BLaER1 (cell line): ENCODE results near the gene USP6NL.
A peak's percentile ranks its signal among the peaks of the same experiment; 100 is the strongest.
"Not testable (repeated sequence)": the region's sequence is repeated elsewhere in the genome, so short reads cannot be mapped to it uniquely, and the experiment has no call there.

Source experiments
- H3K27ac ChIP-seq: shearing (Covaris generic); formaldehyde crosslinking; 2 replicates; pipeline ENCODE4 v1.8.1; 2022
- H3K27me3 ChIP-seq: shearing (Covaris generic); formaldehyde crosslinking; 2 replicates; pipeline ENCODE4 v1.8.1; 2022
- H3K36me3 ChIP-seq: shearing (Covaris generic); formaldehyde crosslinking; 2 replicates; pipeline ENCODE4 v1.8.1; 2022
- H3K4me1 ChIP-seq: shearing (Covaris generic); formaldehyde crosslinking; 2 replicates; pipeline ENCODE4 v1.8.1; 2022
- H3K4me2 ChIP-seq: shearing (Covaris generic); formaldehyde crosslinking; 2 replicates; pipeline ENCODE4 v1.8.1; 2022
- H3K4me3 ChIP-seq: shearing (Covaris generic); formaldehyde crosslinking; 2 replicates; pipeline ENCODE4 v1.8.1; 2022
- H3K9ac ChIP-seq: shearing (Covaris generic); formaldehyde crosslinking; 2 replicates; pipeline ENCODE4 v1.8.1; 2022
- H3K9me3 ChIP-seq: shearing (Covaris generic); formaldehyde crosslinking; 2 replicates; pipeline ENCODE4 v1.8.1; 2022
- H4K20me1 ChIP-seq: shearing (Covaris generic); formaldehyde crosslinking; 2 replicates; pipeline ENCODE4 v1.8.1; 2022
- Cebpa-rat ChIP-seq: shearing (Covaris generic); IDR thresholded peaks from 2 replicates; pipeline ENCODE4 v1.8.1; 2022

Gene USP6NL

DNA sequence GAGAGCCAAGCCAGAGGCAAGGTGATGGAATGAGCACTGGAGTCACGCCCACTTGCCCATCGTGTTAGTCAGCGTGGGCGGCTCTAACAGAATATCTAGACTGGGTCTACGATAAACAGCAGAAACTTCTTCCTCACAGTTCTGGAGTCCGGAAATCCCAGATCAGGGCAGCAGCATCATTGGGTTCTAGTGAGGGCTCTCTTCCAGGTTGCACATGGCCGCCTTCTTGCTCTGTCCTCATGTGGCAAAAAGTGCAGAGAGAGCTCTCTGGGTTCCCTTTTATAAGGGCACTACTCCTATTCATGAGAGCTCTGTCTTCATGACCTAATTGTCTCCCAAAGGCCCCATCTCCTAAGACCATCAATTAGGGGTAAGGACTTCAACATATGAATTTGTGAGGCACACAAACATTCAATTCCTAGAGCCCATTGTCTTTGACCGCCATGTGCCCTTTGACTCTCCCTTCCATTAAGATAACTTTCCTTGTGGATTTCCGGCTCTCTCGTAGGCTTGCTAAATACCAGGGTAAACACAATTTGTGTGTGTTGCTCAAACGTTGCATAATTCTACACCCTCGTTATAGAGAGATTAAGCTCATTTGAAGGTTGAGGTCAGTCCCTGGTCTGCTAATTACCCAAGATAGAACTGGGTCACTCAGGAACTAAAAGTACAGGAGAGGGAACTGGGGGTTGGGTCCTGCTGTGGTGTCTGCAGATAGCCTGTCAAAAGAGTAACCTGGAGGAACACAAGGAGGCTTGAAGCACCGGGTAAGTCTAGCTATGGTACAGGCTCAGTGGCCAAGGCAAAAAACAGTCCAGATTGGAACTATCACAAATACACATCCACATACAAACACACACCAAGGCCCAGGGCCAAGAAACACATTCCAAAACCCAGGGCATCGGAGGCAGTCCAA is 28.7 kb upstream of the USP6NL start:
- no peak for TF ChIP-seq Cebpa-rat
- Histone ChIP-seq H3K9ac (no peak overlapping the region), H3K4me3 (no peak overlapping the region), H4K20me1 (no peaks in the 10 kb centered on the region), H3K27ac (no peak overlapping the region), H3K36me3 (no peaks in the 10 kb centered on the region), H3K9me3 (no peaks in the 10 kb centered on the region), H3K27me3 (no peaks in the 10 kb centered on the region), H3K4me1 (peaks cover 19% of the 10 kb centered on the region), H3K4me2 (no peak overlapping the region)

DNA sequence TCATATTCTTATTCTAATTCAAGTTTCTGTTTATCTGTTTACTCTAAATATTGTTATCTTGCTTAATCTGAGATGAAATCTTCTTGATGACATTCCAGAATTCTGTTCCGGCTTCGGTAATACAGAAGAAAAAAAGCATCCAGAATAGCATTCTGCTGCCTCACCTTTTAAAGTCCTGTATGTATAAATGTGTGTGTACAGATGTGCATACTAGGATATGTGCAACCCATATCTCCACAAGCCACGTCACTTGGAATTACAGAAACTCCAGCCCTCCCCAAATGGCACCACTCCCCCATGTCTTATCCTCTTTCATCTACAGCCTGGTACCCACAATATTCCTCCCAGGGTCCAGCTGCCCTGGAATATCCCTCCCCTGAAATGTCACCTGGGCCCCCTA is 27.9 kb upstream of the USP6NL start:
- H3K27me3 ChIP-seq = no peaks in the 10 kb centered on the region
- no peak overlapping the region for H3K27ac ChIP-seq
- no peak overlapping the region for H3K4me2 ChIP-seq
- H3K9ac ChIP-seq = no peak overlapping the region
- no peak for TF ChIP-seq Cebpa-rat
- H4K20me1 ChIP-seq = no peaks in the 10 kb centered on the region
- H3K9me3 ChIP-seq = 0 out of 2 replicates have a peak, but pooled peaks cover 4% of the 10 kb centered on the region
- H3K4me3 ChIP-seq = no peak overlapping the region
- H3K4me1 ChIP-seq = peaks cover 19% of the 10 kb centered on the region
- H3K36me3 ChIP-seq = no peaks in the 10 kb centered on the region

DNA sequence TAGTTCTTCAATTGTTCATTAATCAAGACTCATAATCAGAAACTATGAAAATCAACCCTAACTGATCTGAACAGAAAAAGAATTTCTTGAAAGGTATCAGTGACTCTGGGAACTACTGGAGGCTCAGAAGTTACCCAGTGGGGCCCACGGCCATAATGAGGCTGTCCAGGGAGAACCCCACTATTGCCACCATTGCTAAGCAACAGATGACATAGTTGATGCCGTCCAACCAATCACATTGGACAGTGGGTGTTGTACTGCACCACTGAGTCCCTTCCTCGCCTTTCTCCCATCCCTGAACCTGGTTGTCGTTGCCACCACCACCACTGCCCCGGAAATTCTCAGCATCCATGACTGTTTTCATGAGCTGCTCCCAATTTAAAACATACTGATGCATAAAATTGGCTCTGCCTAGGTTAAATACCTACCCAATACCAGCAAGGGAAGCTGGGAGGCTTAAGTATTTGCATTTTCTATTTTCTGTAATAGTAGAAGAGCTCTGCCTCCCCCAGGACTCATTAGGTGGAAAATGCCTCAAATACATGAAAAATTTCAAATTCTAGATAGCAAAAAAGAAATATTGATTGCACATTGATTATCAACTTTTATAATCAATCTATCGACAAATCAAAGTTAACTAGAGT is 26.7 kb upstream of the USP6NL start:
- Histone ChIP-seq H3K27me3 (no peaks in the 10 kb centered on the region), H3K9ac (no peak overlapping the region), H3K36me3 (no peaks in the 10 kb centered on the region), H3K4me1 (peaks cover 19% of the 10 kb centered on the region), H3K4me2 (no peak overlapping the region), H4K20me1 (no peaks in the 10 kb centered on the region), H3K27ac (no peak overlapping the region), H3K9me3 (0 out of 2 replicates have a peak, but pooled peaks cover 4% of the 10 kb centered on the region), H3K4me3 (no peak overlapping the region)
- no peak for TF ChIP-seq Cebpa-rat

DNA sequence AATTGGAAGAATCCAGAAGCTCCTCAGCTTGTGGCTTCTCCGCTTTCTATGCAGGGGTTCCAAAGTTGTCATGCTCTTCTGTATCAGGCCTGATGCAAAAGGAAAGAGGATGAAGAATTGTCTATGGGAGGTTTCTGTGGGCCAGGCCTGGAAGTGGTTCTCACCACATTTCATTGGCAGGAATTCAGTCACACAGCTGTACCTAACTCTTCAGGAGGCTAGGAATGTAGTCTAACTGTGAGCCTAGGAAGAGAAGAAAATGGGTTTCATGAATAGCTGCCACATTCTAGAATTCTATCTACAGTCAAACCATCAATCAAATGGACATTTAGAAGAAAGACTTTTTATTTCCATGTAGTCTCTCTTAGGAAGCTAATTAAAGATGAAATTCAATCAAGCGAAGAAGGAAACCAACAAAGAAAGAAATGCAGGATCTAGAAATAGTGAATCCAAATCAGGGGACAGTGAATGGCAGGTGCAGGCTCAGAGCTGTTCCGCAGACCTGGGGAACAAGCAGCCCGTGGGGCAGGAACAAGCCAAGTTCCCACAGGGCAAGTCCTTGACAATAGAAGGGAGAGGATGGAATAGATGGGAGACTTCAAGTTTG is 25.4 kb upstream of the USP6NL start:
- TF ChIP-seq Cebpa-rat = no peak
- peak overlapping the region; percentile 56 for H3K4me2 ChIP-seq
- H3K27ac ChIP-seq = no peak overlapping the region
- H4K20me1 ChIP-seq = no peaks in the 10 kb centered on the region
- H3K27me3 ChIP-seq = no peaks in the 10 kb centered on the region
- no peak overlapping the region for H3K4me3 ChIP-seq
- no peaks in the 10 kb centered on the region for H3K36me3 ChIP-seq
- peaks cover 31% of the 10 kb centered on the region for H3K4me1 ChIP-seq
- no peak overlapping the region for H3K9ac ChIP-seq
- 0 out of 2 replicates have a peak, but pooled peaks cover 4% of the 10 kb centered on the region for H3K9me3 ChIP-seq

DNA sequence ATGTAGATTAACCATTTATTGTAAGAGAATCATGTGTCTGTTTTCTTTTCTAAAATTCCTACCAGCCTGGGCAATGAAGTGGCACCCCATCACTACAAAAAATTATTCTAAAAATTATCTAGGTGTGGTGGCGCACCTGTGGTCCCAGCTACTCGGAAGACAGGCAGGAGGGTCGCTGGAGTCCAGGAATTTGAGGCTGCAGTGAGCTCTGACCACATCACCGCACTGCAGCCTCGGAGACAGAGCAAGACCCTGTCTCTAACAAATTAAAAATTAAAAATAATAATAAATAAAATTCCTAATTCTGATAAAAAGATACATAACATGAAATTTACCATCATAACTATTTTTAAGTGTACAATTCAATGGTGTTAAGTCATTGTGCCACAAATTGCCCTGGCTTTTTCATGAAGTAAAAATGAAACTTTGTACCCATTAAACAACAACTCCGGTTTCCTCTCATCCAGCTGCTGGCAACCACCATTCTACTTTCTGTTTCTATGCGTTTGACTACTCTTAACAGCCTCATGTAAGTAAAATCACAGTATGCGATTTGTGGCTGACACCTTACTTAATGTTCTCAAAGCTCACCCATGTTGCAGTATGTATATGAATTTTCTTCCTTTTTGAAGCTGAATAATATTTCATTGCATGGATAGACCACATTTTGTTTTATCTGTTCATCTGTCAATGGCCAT is 20.6 kb upstream of the USP6NL start:
- peak overlapping the region; percentile 58; the same call in 1 of the 2 replicates for H3K27ac ChIP-seq

DNA sequence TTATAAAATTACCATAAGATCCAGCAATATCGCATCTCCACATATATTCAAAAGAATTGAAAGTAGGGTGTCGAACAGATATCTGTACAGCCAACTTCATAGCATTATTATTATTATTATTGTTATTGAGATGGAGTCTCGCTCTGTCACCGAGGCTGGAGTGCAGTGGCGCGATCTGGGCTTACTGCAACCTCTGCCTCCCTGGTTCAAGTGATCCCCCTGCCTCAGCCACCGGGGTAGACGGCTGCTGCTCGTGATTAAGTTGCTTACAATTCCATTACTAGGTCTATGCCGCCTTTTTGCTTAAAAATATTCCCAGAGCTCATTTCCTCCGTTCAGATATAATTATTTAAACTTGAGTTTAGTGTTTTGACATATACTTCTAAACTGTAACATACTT is 19.8 kb upstream of the USP6NL start:
- Histone ChIP-seq H3K9me3 (0 out of 2 replicates have a peak, but pooled peaks cover 4% of the 10 kb centered on the region), H3K4me3 (no peak overlapping the region), H3K4me1 (peaks cover 23% of the 10 kb centered on the region), H3K9ac (no peak overlapping the region), H4K20me1 (no peaks in the 10 kb centered on the region), H3K27me3 (no peaks in the 10 kb centered on the region), H3K36me3 (no peaks in the 10 kb centered on the region), H3K4me2 (peak overlapping the region; percentile 70; the same call in 1 of the 2 replicates), H3K27ac (no peak overlapping the region)
- no peak for TF ChIP-seq Cebpa-rat

More for the DNA sequence above, 20.6 kb upstream of the USP6NL start:
- Histone ChIP-seq H3K36me3 (no peaks in the 10 kb centered on the region), H3K9ac (peak overlapping the region; percentile 38; the same call in 1 of the 2 replicates), H3K9me3 (0 out of 2 replicates have a peak, but pooled peaks cover 4% of the 10 kb centered on the region), H3K27me3 (no peaks in the 10 kb centered on the region), H3K4me3 (peak overlapping the region; percentile 41; the same call in 1 of the 2 replicates), H3K4me1 (peaks cover 29% of the 10 kb centered on the region), H4K20me1 (no peaks in the 10 kb centered on the region), H3K4me2 (peak overlapping the region; percentile 70)
- TF ChIP-seq Cebpa-rat = no peak

DNA sequence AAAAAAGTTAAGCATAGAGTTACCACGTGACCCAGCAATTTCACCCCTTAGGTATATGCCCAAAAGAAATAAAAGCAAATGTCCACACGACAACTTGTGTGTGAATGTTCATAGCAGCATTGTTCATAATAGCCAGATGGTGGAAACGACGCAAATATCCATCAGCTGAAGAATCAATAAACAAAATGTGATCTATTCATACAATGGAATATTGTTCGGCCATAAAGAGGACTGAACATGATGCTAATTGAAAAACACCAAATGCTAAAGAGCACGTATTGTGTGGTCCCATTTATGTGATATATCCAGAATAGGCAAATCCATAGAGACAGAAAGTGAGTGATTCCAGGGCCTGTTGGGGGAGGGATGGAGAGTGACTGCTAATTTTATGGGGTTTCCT is 18.3 kb upstream of the USP6NL start:
- 0 out of 2 replicates have a peak, but pooled peaks cover 2% of the 10 kb centered on the region for H3K9me3 ChIP-seq
- no peak overlapping the region for H3K4me2 ChIP-seq
- no peaks in the 10 kb centered on the region for H4K20me1 ChIP-seq
- no peak overlapping the region for H3K27ac ChIP-seq
- no peak overlapping the region for H3K9ac ChIP-seq
- peaks cover 32% of the 10 kb centered on the region for H3K4me1 ChIP-seq
- no peaks in the 10 kb centered on the region for H3K36me3 ChIP-seq
- H3K27me3 ChIP-seq = no peaks in the 10 kb centered on the region
- no peak overlapping the region for H3K4me3 ChIP-seq
- TF ChIP-seq Cebpa-rat = no peak

DNA sequence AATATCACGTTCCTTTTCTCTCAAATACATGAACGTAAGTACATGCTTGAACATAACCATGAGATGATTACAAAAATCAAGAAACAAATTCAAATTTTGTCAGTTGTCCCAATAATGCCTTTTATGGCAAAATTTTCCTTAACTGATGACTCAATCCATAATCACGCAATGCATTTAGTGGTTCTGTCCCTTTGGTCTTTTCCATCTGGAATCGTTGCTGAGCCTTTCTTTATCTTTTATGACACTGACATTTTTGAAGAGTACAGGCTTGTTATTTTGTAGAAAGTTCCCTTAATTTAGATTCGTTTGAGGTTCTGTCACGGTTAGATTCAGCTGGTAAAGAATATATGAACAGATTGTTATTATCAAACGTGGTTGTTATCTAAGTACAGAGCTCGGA is 16.5 kb upstream of the USP6NL start:
- H3K9me3 ChIP-seq, H4K20me1 ChIP-seq, H3K9ac ChIP-seq, H3K4me3 ChIP-seq, H3K36me3 ChIP-seq, H3K4me2 ChIP-seq, H3K27me3 ChIP-seq, H3K27ac ChIP-seq: not testable (repeated sequence)
- peaks cover 37% of the 10 kb centered on the region for H3K4me1 ChIP-seq

DNA sequence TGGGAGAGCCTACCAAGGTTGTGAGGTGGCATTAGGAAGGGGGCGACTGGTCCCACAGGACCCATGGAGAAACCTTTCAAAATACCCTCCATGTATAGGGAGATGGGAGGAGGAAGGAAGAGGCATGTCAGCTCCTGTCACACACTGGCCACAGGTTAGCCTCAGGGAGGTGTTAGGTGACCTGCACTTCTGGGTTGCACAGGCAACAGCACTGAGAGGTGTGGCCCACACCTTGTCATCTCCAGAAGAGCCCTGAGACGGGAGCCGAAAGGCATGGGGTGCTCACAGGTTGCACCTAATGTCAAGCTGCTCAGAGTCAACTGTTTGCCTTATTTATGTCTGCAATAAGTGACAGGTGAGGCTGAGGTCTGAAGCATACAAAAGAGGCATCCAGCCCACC is 14.6 kb upstream of the USP6NL start:
- H3K9me3 ChIP-seq = no peaks in the 10 kb centered on the region
- H3K27me3 ChIP-seq = no peaks in the 10 kb centered on the region
- 0 out of 2 replicates have a peak overlapping the region, but pooled peaks have one; percentile 14 for H3K4me2 ChIP-seq
- no peaks in the 10 kb centered on the region for H4K20me1 ChIP-seq
- peaks cover 23% of the 10 kb centered on the region for H3K4me1 ChIP-seq
- no peak overlapping the region for H3K4me3 ChIP-seq
- H3K36me3 ChIP-seq = no peaks in the 10 kb centered on the region
- TF ChIP-seq Cebpa-rat = no peak
- no peak overlapping the region for H3K9ac ChIP-seq
- H3K27ac ChIP-seq = no peak overlapping the region
